ENCODE data around the gene OPRM1. TPM values are rescaled to one million over a fixed set of nuclear protein-coding genes. Genes with fewer than 3 reads are reported as not detected.

Gene OPRM1
- total and polyA plus RNA-seq, 2 donors (not counting 1 experiment from before 2014, with no cell fraction given): not detected

- no peaks in the 10 kb centered on the region for H3K79me2 ChIP-seq (ENCODE audit: control insufficient read depth, insufficient read depth, low read length)
- H3K27ac Mint-ChIP-seq: no peak overlapping the region
- H3K9ac ChIP-seq (ENCODE audit: low read length): no peak overlapping the region
- DNase-seq (no peak), ATAC-seq (ENCODE audit: low read depth) (no peak)
- no peaks in the 10 kb centered on the region for H3K36me3 ChIP-seq (replicated peaks in 1 of 2; ENCODE audit: control extremely low read depth in 1 of 2, control insufficient read depth in 1 of 2, extremely low read depth in 1 of 2, insufficient read depth in 2 of 2, low read length in 1 of 2)
- WGBS (ENCODE audit: insufficient coverage): 95% methylated on average over 2 of the region's 3 CpGs
- intact Hi-C loops (cut with micrococcal nuclease): no loop called here
- no peaks in the 10 kb centered on the region for H3K27me3 Mint-ChIP-seq
- H3K4me1 ChIP-seq (ENCODE audit: control insufficient read depth in 2 of 2, insufficient read depth in 2 of 2, low read length in 2 of 2): no peaks in the 10 kb centered on the region
- CTCF ChIA-PET: interaction anchor here (0.7 kb wide), 1 partner anchor 11 kb away, joined by 3 read pairs; no protein-coding TSS in a partner anchor
- H3K9me3 ChIP-seq (ENCODE audit: control extremely low read depth in 1 of 3, control insufficient read depth in 2 of 3, insufficient read depth in 1 of 3, low read length in 2 of 3): no peaks in the 10 kb centered on the region
- no peaks in the 10 kb centered on the region for H3K27me3 ChIP-seq (replicated peaks in 1 of 4; ENCODE audit: control extremely low read depth in 1 of 4, control insufficient read depth in 3 of 4, insufficient read depth in 4 of 4, low read length in 3 of 4)
- H2AFZ ChIP-seq (ENCODE audit: insufficient read depth, low read depth, low read length, poor library complexity, severe bottlenecking): no peak overlapping the region
- no peak overlapping the region for H3K4me3 Mint-ChIP-seq
- no peak overlapping the region for H3K27ac ChIP-seq (ENCODE audit: low read length in 2 of 2)
- POLR2A ChIA-PET: no interaction called here
- H3K4me1 Mint-ChIP-seq: peaks cover 7% of the 10 kb centered on the region
- TF ChIP-seq CTCF (IDR thresholded peaks at IDR 0.05) (no peak), EZH2 (IDR thresholded peaks at IDR 0.05; ENCODE audit: borderline replicate concordance, insufficient read depth, low read depth, low read length, poor library complexity, severe bottlenecking) (no peak)
- no peak overlapping the region for H3K4me3 ChIP-seq (ENCODE audit: control extremely low read depth in 1 of 5, extremely low read depth in 1 of 5, insufficient read depth in 1 of 5, low read depth in 2 of 5, low read length in 4 of 5)
- no peaks in the 10 kb centered on the region for H3K9me3 Mint-ChIP-seq (ENCODE audit: insufficient read depth)
- no peak overlapping the region for H3K4me2 ChIP-seq (replicated peaks; ENCODE audit: low read depth, low read length, poor library complexity, severe bottlenecking)
- H4K20me1 ChIP-seq (ENCODE audit: control insufficient read depth, insufficient read depth, low read length, poor library complexity, severe bottlenecking): no peaks in the 10 kb centered on the region
Observed at GRCh38 chr6:154226461-154226860, 187.4 kb downstream of the OPRM1 start.

- CTCF ChIA-PET: interaction anchor here (0.6 kb wide), 1 partner anchor 1103 kb away, joined by 3 read pairs; no protein-coding TSS in a partner anchor
- ATAC-seq (ENCODE audit: low read depth) (no peak), DNase-seq (no peak)
- H3K27ac Mint-ChIP-seq: no peak overlapping the region
- H3K27ac ChIP-seq (ENCODE audit: low read length in 2 of 2): no peak overlapping the region
- H4K20me1 ChIP-seq (ENCODE audit: control insufficient read depth, insufficient read depth, low read length, poor library complexity, severe bottlenecking): no peaks in the 10 kb centered on the region
- no peak overlapping the region for H2AFZ ChIP-seq (ENCODE audit: insufficient read depth, low read depth, low read length, poor library complexity, severe bottlenecking)
- WGBS (ENCODE audit: insufficient coverage): 93% methylated on average over 4 of the region's 7 CpGs
- H3K9ac ChIP-seq (ENCODE audit: low read length): no peak overlapping the region
- no peaks in the 10 kb centered on the region for H3K36me3 ChIP-seq (replicated peaks in 1 of 2; ENCODE audit: control extremely low read depth in 1 of 2, control insufficient read depth in 1 of 2, extremely low read depth in 1 of 2, insufficient read depth in 2 of 2, low read length in 1 of 2)
- H3K4me2 ChIP-seq (replicated peaks; ENCODE audit: low read depth, low read length, poor library complexity, severe bottlenecking): no peak overlapping the region
- H3K4me3 Mint-ChIP-seq: no peak overlapping the region
- no peaks in the 10 kb centered on the region for H3K4me1 ChIP-seq (ENCODE audit: control insufficient read depth in 2 of 2, insufficient read depth in 2 of 2, low read length in 2 of 2)
- no peaks in the 10 kb centered on the region for H3K27me3 Mint-ChIP-seq
- no peaks in the 10 kb centered on the region for H3K9me3 Mint-ChIP-seq (ENCODE audit: insufficient read depth)
- no peak overlapping the region for H3K4me3 ChIP-seq (ENCODE audit: control extremely low read depth in 1 of 5, extremely low read depth in 1 of 5, insufficient read depth in 1 of 5, low read depth in 2 of 5, low read length in 4 of 5)
- POLR2A ChIA-PET: no interaction called here
- H3K4me1 Mint-ChIP-seq: peaks cover 7% of the 10 kb centered on the region
- H3K79me2 ChIP-seq (ENCODE audit: control insufficient read depth, insufficient read depth, low read length): no peaks in the 10 kb centered on the region
- intact Hi-C loops (cut with micrococcal nuclease): no loop called here
- TF ChIP-seq CTCF (IDR thresholded peaks at IDR 0.05) (no peak), EZH2 (IDR thresholded peaks at IDR 0.05; ENCODE audit: borderline replicate concordance, insufficient read depth, low read depth, low read length, poor library complexity, severe bottlenecking) (no peak)
- no peaks in the 10 kb centered on the region for H3K9me3 ChIP-seq (ENCODE audit: control extremely low read depth in 1 of 3, control insufficient read depth in 2 of 3, insufficient read depth in 1 of 3, low read length in 2 of 3)
- H3K27me3 ChIP-seq (replicated peaks in 1 of 4; ENCODE audit: control extremely low read depth in 1 of 4, control insufficient read depth in 3 of 4, insufficient read depth in 4 of 4, low read length in 3 of 4): no peaks in the 10 kb centered on the region
Observed at GRCh38 chr6:154227862-154228520, 189.0 kb downstream of the OPRM1 start.
